Cardiac muscle cell (in vitro differentiated cells and primary cell): ENCODE measurements around the gene P3H3. TPM values are rescaled to one million over a fixed set of nuclear protein-coding genes. Genes with fewer than 3 reads are reported as not detected.

Source experiments
- DNase-seq, 2 donors: peaks; one replicate each; pipeline versions ENCODE4 v3.0.0 to v3.0.0-alpha.2; 2010 to 2017; ENCODE audit warnings: low read depth in 1 of 2, low spot score in 1 of 2
- H3K27ac ChIP-seq: fragments of 200-600 bp; sonication (generic); 2 replicates; pipeline ENCODE4 v1.5.1; 2016
- H3K27me3 ChIP-seq: fragments of 200-600 bp; sonication (generic); 2 replicates; pipeline ENCODE4 v1.6.0; 2016; ENCODE audit warnings: control low read depth
- H3K36me3 ChIP-seq: fragments of 200-600 bp; sonication (generic); 2 replicates; pipeline ENCODE4 v1.5.1; 2016; ENCODE audit warnings: control low read depth
- H3K4me1 ChIP-seq: fragments of 200-600 bp; sonication (generic); 2 replicates; pipeline ENCODE4 v1.8.1; 2017; ENCODE audit warnings: low read depth, mild to moderate bottlenecking, mixed run types
- H3K4me3 ChIP-seq: fragments of 200-600 bp; sonication (generic); 2 replicates; pipeline ENCODE4 v1.5.1; 2016; ENCODE audit warnings: mild to moderate bottlenecking
- H3K9me3 ChIP-seq: fragments of 200-600 bp; sonication (generic); 2 replicates; pipeline ENCODE4 v1.5.1; 2017; ENCODE audit warnings: low read depth, mild to moderate bottlenecking, control low read depth
- polyA plus RNA-seq: library from polyadenylated mRNA; unstranded; fragments of >200 nt; fragmentation: Nextera tagmentation; extraction: Ambion mirVana; gene quantifications from 2 replicates; pipeline ENCODE4 v1.2.1, GENCODE V29; 2016
- total RNA-seq: library from RNA; depleted of rRNA; stranded (reverse); fragments of >200 nt; gene quantifications from 2 replicates; pipeline ENCODE4 v1.2.3, GENCODE V29; 2016
- TF ChIP-seq, protein P1 (sequence below): IDR thresholded peaks from 2 replicates; pipeline ENCODE4 v1.5.1; 2012; ENCODE audit warnings: low read depth, mild to moderate bottlenecking, low read length

The P3H3 gene
- total and polyA plus RNA-seq, 2 experiments from 2014 or later = 18.2 to 19.7 TPM

DNA sequence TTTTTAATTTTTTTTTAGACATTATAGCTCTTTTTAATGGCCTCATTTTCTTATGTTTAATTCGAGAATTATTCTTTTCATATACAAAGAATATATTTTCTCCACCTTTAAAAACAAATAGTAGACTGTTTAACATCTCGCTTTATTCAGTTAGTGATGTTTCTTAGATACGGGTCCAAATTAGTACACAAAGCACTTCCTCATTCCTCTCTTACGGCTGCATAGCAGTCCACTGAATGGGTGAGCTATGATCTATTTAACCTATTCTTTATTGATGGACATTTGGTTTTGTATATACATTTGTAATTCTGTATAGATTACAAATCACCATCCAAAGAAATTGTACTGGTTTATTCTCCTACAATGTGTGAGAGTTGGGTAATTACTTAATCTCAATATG, 14.8 kb upstream of the P3H3 start:
- Histone ChIP-seq H3K27me3 (no peaks in the 10 kb centered on the region), H3K9me3 (no peaks in the 10 kb centered on the region), H3K4me1 (peaks cover 3% of the 10 kb centered on the region), H3K27ac (no peak overlapping the region), H3K4me3 (no peak overlapping the region), H3K36me3 (no peaks in the 10 kb centered on the region)
- DNase-seq = no peak
- TF ChIP-seq, protein P1, sequence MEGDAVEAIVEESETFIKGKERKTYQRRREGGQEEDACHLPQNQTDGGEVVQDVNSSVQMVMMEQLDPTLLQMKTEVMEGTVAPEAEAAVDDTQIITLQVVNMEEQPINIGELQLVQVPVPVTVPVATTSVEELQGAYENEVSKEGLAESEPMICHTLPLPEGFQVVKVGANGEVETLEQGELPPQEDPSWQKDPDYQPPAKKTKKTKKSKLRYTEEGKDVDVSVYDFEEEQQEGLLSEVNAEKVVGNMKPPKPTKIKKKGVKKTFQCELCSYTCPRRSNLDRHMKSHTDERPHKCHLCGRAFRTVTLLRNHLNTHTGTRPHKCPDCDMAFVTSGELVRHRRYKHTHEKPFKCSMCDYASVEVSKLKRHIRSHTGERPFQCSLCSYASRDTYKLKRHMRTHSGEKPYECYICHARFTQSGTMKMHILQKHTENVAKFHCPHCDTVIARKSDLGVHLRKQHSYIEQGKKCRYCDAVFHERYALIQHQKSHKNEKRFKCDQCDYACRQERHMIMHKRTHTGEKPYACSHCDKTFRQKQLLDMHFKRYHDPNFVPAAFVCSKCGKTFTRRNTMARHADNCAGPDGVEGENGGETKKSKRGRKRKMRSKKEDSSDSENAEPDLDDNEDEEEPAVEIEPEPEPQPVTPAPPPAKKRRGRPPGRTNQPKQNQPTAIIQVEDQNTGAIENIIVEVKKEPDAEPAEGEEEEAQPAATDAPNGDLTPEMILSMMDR = no peak

DNA sequence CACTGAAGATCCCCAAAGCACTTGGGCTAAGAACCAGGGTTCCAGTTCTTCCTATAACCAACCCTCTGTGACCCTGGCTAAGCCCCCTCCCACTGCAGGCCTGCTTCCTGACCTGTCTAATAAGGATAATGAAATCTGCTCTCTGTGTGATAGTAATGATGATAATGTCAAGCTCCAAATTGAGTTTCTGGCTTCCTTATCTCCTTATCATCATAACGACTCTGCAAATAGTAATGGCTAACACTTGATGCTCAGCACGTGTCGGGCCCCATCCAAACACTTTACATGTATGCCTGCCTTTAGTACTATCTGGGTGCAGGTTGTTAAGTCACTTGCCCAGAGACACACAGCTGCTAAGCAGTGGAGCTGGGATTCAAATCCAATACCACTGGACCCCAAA, 11.6 kb upstream of the P3H3 start:
- H3K9me3 ChIP-seq = no peaks in the 10 kb centered on the region
- TF ChIP-seq, protein P1 = no peak
- H3K4me3 ChIP-seq = no peak overlapping the region

DNA sequence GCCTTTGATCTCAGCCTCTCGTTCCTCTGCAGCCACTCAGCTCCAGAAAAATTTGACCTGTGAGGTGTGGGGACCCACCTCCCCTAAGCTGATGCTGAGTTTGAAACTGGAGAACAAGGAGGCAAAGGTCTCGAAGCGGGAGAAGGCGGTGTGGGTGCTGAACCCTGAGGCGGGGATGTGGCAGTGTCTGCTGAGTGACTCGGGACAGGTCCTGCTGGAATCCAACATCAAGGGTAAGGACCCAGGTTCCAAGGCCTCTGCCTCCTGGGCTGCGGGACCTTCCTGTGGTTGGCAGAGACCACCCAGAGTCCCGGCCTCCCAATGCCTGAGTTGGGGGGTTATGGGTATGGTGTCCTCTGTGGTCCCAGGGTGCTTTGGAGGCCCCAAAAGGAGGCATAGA, 11.1 kb upstream of the P3H3 start:
- H3K27ac ChIP-seq = no peak overlapping the region
- no peak for DNase-seq
- TF ChIP-seq, protein P1 = no peak

More for the DNA sequence above, 11.6 kb upstream of the P3H3 start:
- Histone ChIP-seq H3K27me3 (no peaks in the 10 kb centered on the region), H3K4me1 (peaks cover 18% of the 10 kb centered on the region), H3K27ac (no peak overlapping the region), H3K36me3 (no peaks in the 10 kb centered on the region)
- no peak for DNase-seq

DNA sequence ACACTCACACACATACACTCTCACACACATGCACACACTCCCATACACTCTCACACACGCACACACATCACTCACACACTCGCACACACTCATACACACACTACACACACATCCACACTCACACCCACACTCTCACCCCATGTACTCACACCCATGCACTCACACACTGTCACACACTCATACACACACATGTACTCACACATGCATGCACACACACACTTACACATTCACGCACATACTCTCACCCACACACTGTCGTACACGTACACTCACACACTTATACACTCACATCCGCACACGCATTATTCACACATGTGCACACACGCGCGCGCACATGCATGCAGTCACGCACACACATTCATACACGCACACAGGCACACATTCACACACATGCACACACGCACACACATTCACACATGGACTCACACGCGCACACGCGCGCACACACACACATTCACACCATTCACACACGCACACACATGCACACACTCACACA, 10.5 kb upstream of the P3H3 start:
- Histone ChIP-seq H3K27ac (no peak overlapping the region), H3K4me3 (no peak overlapping the region), H3K27me3 (no peaks in the 10 kb centered on the region), H3K36me3 (no peaks in the 10 kb centered on the region), H3K9me3 (no peaks in the 10 kb centered on the region), H3K4me1 (peaks cover 27% of the 10 kb centered on the region)
- no peak for DNase-seq
- TF ChIP-seq, protein P1 = no peak

More for the DNA sequence above, 11.1 kb upstream of the P3H3 start:
- H3K4me1 ChIP-seq = peaks cover 21% of the 10 kb centered on the region
- no peaks in the 10 kb centered on the region for H3K9me3 ChIP-seq
- no peak overlapping the region for H3K4me3 ChIP-seq
- no peaks in the 10 kb centered on the region for H3K36me3 ChIP-seq
- no peaks in the 10 kb centered on the region for H3K27me3 ChIP-seq

DNA sequence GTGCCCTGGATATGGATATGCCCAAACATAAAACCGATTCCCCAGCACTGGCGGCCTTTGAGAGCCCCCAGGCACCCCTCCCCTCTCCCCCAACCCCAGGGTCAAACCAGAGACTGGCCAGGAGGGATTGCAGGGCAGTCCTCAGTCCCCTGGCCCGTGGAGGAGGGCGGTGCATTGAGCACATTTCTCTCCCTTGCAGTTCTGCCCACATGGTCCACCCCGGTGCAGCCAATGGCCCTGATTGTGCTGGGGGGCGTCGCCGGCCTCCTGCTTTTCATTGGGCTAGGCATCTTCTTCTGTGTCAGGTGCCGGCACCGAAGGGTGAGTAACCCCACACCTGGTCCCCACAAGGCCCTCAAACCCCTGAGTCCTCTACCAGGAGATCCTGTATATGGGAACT, 10.0 kb upstream of the P3H3 start:
- H3K9me3 ChIP-seq = no peaks in the 10 kb centered on the region
- H3K4me3 ChIP-seq = no peak overlapping the region
- no peaks in the 10 kb centered on the region for H3K36me3 ChIP-seq
- peaks cover 27% of the 10 kb centered on the region for H3K4me1 ChIP-seq
- TF ChIP-seq, protein P1 = no peak
- peak overlapping the region; percentile 46 for H3K27ac ChIP-seq
- DNase-seq = peak in 1 of 2 donors; percentile 60
- H3K27me3 ChIP-seq = no peaks in the 10 kb centered on the region

DNA sequence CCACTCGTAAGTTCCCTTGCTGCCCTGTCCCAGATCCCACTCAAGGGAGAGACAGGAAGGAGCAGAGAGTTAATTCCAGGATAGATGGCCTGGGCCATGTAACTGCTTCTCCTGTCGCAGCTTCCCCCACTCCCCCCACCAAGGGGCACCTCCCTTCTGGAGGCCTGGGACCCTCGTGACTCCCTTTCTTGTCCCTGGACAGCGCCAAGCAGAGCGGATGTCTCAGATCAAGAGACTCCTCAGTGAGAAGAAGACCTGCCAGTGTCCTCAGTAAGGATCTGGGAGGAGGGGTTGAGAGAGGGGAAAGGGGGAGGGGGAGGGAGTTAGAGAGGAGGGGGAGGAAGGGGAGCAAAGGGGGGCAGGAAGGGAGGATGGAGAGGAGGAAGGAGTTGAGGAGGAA, 9.6 kb upstream of the P3H3 start:
- Histone ChIP-seq H3K4me1 (peaks cover 27% of the 10 kb centered on the region), H3K27ac (peak overlapping the region; percentile 46), H3K4me3 (no peak overlapping the region), H3K27me3 (no peaks in the 10 kb centered on the region), H3K36me3 (no peaks in the 10 kb centered on the region), H3K9me3 (no peaks in the 10 kb centered on the region)
- TF ChIP-seq, protein P1 = no peak
- DNase-seq = no peak
